WTC11 (cell line): ENCODE measurements around the gene DPY19L3. TPM values are rescaled to one million over a fixed set of nuclear protein-coding genes. Genes with fewer than 3 reads are reported as not detected.

Experiments used
- ATAC-seq: fragments of 200-7000 bp; cut with Tn5 transposase; 2 replicates; pipeline ENCODE4 v1.10.0; 2021; ENCODE audit warnings: mild to moderate bottlenecking, moderate library complexity
- CTCF ChIA-PET: fragments of 300-600 bp; sonication (Branson Sonifier 250); formaldehyde crosslinking; loops from one replicate; lab custom pipeline; 2021; ENCODE audit warnings: antibody characterized with exemption; lab: Charles Lee
- POLR2A ChIA-PET: fragments of 350-600 bp; sonication (Branson Sonifier 250); formaldehyde crosslinking; loops from one replicate; lab custom pipeline; 2021; ENCODE audit warnings: antibody characterized with exemption; lab: Charles Lee
- DNase-seq: peaks from one replicate; pipeline ENCODE4 v3.0.0; 2021; ENCODE audit warnings: low spot score
- H3K27ac Mint-ChIP-seq: 2 replicates; pipeline ENCODE4 v1.8.0; 2021; ENCODE audit warnings: mixed read lengths
- H3K27me3 Mint-ChIP-seq: 2 replicates; pipeline ENCODE4 v1.8.0; 2021; ENCODE audit warnings: low read depth, mild to moderate bottlenecking, moderate library complexity, mixed read lengths
- H3K36me3 Mint-ChIP-seq: 2 replicates; pipeline ENCODE4 v1.8.0; 2021; ENCODE audit warnings: mixed read lengths
- H3K4me1 Mint-ChIP-seq: 2 replicates; pipeline ENCODE4 v1.8.0; 2022; ENCODE audit warnings: mixed read lengths
- H3K4me3 Mint-ChIP-seq: 2 replicates; pipeline ENCODE4 v1.8.0; 2021; ENCODE audit warnings: mild to moderate bottlenecking, moderate library complexity, mixed read lengths
- H3K9me3 Mint-ChIP-seq: 2 replicates; pipeline ENCODE4 v1.8.0; 2021; ENCODE audit warnings: mixed read lengths
- ARID4B ChIP-seq: sonication (generic); formaldehyde crosslinking; IDR thresholded peaks from 2 replicates; pipeline ENCODE4 v1.8.0; 2023; ENCODE audit warnings: missing genetic modification reagents, mild to moderate bottlenecking, borderline replicate concordance
- ERG ChIP-seq: fragments of 250-450 bp; sonication (Bioruptor Pico); IDR thresholded peaks from 2 replicates; pipeline ENCODE4 v1.8.0; 2021; ENCODE audit warnings: mild to moderate bottlenecking
- GABPB1 ChIP-seq: sonication (generic); formaldehyde crosslinking; IDR thresholded peaks from 2 replicates; pipeline ENCODE4 v1.8.1; 2023; ENCODE audit warnings: mild to moderate bottlenecking, missing genetic modification reagents
- GTF2I ChIP-seq: fragments of 250-450 bp; sonication (Bioruptor Pico); conservative IDR thresholded peaks from 2 replicates; pipeline ENCODE4 v1.4.0; 2021; ENCODE audit warnings: mild to moderate bottlenecking
- IRF2 ChIP-seq: sonication (generic); formaldehyde crosslinking; IDR thresholded peaks from 2 replicates; pipeline ENCODE4 v1.8.0; 2022; ENCODE audit warnings: low read depth, missing genetic modification reagents, borderline replicate concordance
- KAT7 ChIP-seq: sonication (generic); formaldehyde crosslinking; IDR thresholded peaks from 2 replicates; pipeline ENCODE4 v1.8.1; 2023; ENCODE audit warnings: missing genetic modification reagents, mild to moderate bottlenecking, borderline replicate concordance
- NFE2L1 ChIP-seq: sonication (generic); formaldehyde crosslinking; IDR thresholded peaks from 2 replicates; pipeline ENCODE4 v1.8.1; 2023; ENCODE audit warnings: missing genetic modification reagents
- SMAD3 ChIP-seq: sonication (generic); formaldehyde crosslinking; IDR thresholded peaks from 2 replicates; pipeline ENCODE4 v1.8.0; 2022; ENCODE audit warnings: missing genetic modification reagents, mild to moderate bottlenecking, borderline replicate concordance
- SMAD4 ChIP-seq: sonication (generic); formaldehyde crosslinking; IDR thresholded peaks from 2 replicates; pipeline ENCODE4 v1.8.0; 2022; ENCODE audit warnings: mild to moderate bottlenecking, missing genetic modification reagents
- TEAD4 ChIP-seq: sonication (generic); formaldehyde crosslinking; IDR thresholded peaks from 2 replicates; pipeline ENCODE4 v1.8.0; 2022; ENCODE audit warnings: mild to moderate bottlenecking, missing genetic modification reagents
- TP53 ChIP-seq: sonication (generic); formaldehyde crosslinking; IDR thresholded peaks from 2 replicates; pipeline ENCODE4 v1.8.1; 2023; ENCODE audit warnings: mild to moderate bottlenecking, missing genetic modification reagents
- USF1 ChIP-seq: sonication (generic); formaldehyde crosslinking; IDR thresholded peaks from 2 replicates; pipeline ENCODE4 v1.8.0; 2022; ENCODE audit warnings: mild to moderate bottlenecking, missing genetic modification reagents
- ZNF219 ChIP-seq: sonication (generic); formaldehyde crosslinking; IDR thresholded peaks from 2 replicates; pipeline ENCODE4 v1.8.0; 2023; ENCODE audit warnings: missing genetic modification reagents, mild to moderate bottlenecking, borderline replicate concordance
- ZNF317 ChIP-seq: sonication (generic); formaldehyde crosslinking; IDR thresholded peaks from 2 replicates; pipeline ENCODE4 v1.8.1; 2023; ENCODE audit warnings: low read depth, mild to moderate bottlenecking, moderate library complexity, missing genetic modification reagents, borderline replicate concordance
- ZNF532 ChIP-seq: fragments of 250-450 bp; sonication (Bioruptor Pico); IDR thresholded peaks from 2 replicates; pipeline ENCODE4 v1.9.0; 2021; ENCODE audit warnings: mild to moderate bottlenecking, borderline replicate concordance
- total RNA-seq: library from RNA; stranded (reverse); gene quantifications from 3 replicates; pipeline ENCODE4 v1.2.3, GENCODE V29; 2021
- TF ChIP-seq, protein P1 (sequence below): fragments of 250-450 bp; sonication (Bioruptor Pico); IDR thresholded peaks from 2 replicates; pipeline ENCODE4 v1.9.0; 2021; ENCODE audit warnings: mild to moderate bottlenecking
- TF ChIP-seq, protein P2 (sequence below): fragments of 200-600 bp; IDR thresholded peaks from 2 replicates; pipeline ENCODE4 v1.8.0; 2022; ENCODE audit warnings: antibody characterized with exemption
- TF ChIP-seq, protein P3 (sequence below): fragments of 250-450 bp; sonication (Bioruptor Pico); IDR thresholded peaks from 2 replicates; pipeline ENCODE4 v1.9.0; 2021; ENCODE audit warnings: mild to moderate bottlenecking

DPY19L3 gene
- total RNA-seq, 1 experiment from 2014 or later, result 73.2 TPM

GRCh38 chr19:32405431-32406160 is at the start of gene DPY19L3 (continued):
- TF ChIP-seq, protein P1, sequence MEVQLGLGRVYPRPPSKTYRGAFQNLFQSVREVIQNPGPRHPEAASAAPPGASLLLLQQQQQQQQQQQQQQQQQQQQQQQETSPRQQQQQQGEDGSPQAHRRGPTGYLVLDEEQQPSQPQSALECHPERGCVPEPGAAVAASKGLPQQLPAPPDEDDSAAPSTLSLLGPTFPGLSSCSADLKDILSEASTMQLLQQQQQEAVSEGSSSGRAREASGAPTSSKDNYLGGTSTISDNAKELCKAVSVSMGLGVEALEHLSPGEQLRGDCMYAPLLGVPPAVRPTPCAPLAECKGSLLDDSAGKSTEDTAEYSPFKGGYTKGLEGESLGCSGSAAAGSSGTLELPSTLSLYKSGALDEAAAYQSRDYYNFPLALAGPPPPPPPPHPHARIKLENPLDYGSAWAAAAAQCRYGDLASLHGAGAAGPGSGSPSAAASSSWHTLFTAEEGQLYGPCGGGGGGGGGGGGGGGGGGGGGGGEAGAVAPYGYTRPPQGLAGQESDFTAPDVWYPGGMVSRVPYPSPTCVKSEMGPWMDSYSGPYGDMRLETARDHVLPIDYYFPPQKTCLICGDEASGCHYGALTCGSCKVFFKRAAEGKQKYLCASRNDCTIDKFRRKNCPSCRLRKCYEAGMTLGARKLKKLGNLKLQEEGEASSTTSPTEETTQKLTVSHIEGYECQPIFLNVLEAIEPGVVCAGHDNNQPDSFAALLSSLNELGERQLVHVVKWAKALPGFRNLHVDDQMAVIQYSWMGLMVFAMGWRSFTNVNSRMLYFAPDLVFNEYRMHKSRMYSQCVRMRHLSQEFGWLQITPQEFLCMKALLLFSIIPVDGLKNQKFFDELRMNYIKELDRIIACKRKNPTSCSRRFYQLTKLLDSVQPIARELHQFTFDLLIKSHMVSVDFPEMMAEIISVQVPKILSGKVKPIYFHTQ (CRISPR knock-in tag), result no peak
- TF ChIP-seq USF1 (CRISPR knock-in tag) (no peak; the same call in 1 of the 2 replicates), SMAD4 (CRISPR knock-in tag) (peak; percentile 27; the same call in 1 of the 2 replicates), ZNF219 (CRISPR knock-in tag) (peak; percentile 71; the same call in 1 of the 2 replicates), GABPB1 (CRISPR knock-in tag) (no peak), ARID4B (peak; percentile 49; the same call in 1 of the 2 replicates), ZNF532 (CRISPR knock-in tag) (no peak), ZNF317 (no peak), TP53 (CRISPR knock-in tag) (no peak)
- TF ChIP-seq, protein P2, sequence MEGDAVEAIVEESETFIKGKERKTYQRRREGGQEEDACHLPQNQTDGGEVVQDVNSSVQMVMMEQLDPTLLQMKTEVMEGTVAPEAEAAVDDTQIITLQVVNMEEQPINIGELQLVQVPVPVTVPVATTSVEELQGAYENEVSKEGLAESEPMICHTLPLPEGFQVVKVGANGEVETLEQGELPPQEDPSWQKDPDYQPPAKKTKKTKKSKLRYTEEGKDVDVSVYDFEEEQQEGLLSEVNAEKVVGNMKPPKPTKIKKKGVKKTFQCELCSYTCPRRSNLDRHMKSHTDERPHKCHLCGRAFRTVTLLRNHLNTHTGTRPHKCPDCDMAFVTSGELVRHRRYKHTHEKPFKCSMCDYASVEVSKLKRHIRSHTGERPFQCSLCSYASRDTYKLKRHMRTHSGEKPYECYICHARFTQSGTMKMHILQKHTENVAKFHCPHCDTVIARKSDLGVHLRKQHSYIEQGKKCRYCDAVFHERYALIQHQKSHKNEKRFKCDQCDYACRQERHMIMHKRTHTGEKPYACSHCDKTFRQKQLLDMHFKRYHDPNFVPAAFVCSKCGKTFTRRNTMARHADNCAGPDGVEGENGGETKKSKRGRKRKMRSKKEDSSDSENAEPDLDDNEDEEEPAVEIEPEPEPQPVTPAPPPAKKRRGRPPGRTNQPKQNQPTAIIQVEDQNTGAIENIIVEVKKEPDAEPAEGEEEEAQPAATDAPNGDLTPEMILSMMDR, result no peak

- ATAC-seq (no peak), DNase-seq (no peak)
- POLR2A ChIA-PET, result interaction anchor here (0.7 kb wide), 1 partner anchor 918 kb away, joined by 4 read pairs; no protein-coding TSS in a partner anchor
- H3K27me3 Mint-ChIP-seq, result no peaks in the 10 kb centered on the region
- H3K4me3 Mint-ChIP-seq, result no peak overlapping the region
- no peak overlapping the region for H3K27ac Mint-ChIP-seq
- H3K9me3 Mint-ChIP-seq, result no peaks in the 10 kb centered on the region
- H3K4me1 Mint-ChIP-seq, result no peaks in the 10 kb centered on the region
- CTCF ChIA-PET, result interaction anchor here (1.2 kb wide), 1 partner anchor 39 kb away, joined by 3 read pairs; no protein-coding TSS in a partner anchor
- H3K36me3 Mint-ChIP-seq, result peaks cover 77% of the 10 kb centered on the region
- TF ChIP-seq, protein P3, sequence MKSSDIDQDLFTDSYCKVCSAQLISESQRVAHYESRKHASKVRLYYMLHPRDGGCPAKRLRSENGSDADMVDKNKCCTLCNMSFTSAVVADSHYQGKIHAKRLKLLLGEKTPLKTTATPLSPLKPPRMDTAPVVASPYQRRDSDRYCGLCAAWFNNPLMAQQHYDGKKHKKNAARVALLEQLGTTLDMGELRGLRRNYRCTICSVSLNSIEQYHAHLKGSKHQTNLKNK, result no peak
- TF ChIP-seq IRF2 (CRISPR knock-in tag) (no peak), ZNF219 (CRISPR knock-in tag) (no peak), GTF2I (CRISPR knock-in tag) (no peak), TP53 (CRISPR knock-in tag) (no peak), KAT7 (no peak), ERG (CRISPR knock-in tag) (no peak), SMAD3 (no peak), TEAD4 (CRISPR knock-in tag) (no peak), NFE2L1 (no peak)
These were observed 47.9 kb upstream of the DPY19L3 start for GRCh38 chr19:32357720-32358119.
